ENCODE results near the gene BTG4. TPM values are rescaled to one million over a fixed set of nuclear protein-coding genes. Genes with fewer than 3 reads are reported as not detected.

BTG4 gene
- total RNA-seq, 2 donors from 2014 or later = not detected

DNA sequence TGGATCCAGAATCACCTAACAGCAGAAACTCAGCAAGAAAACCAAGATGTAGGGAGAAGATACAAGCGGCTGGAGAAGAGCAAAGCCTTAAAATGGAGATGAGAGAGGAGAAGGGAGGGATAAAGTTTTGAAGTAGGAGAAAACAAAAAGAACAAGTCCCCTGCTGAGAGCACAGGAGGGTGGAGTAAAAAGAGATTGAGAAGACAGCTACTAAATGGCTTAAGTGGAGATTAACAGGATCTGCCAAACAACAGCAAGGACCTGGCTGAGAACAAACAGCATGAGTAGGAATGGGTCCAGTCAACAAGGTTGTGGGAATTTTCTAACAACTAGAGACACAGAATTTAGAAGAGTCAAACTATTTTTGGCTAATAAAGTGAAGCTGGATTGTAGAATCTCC is 18.1 kb downstream of the BTG4 start:
- H3K36me3 Mint-ChIP-seq (ENCODE audit: low read depth) = no peaks in the 10 kb centered on the region
- no peaks in the 10 kb centered on the region for H3K9me3 Mint-ChIP-seq
- no peak overlapping the region for H3K27ac Mint-ChIP-seq
- H3K4me3 Mint-ChIP-seq = no peak overlapping the region
- no peaks in the 10 kb centered on the region for H3K4me1 Mint-ChIP-seq
- no peak for ATAC-seq (replicated peaks)
- peaks cover 32% of the 10 kb centered on the region for H3K27me3 Mint-ChIP-seq

DNA sequence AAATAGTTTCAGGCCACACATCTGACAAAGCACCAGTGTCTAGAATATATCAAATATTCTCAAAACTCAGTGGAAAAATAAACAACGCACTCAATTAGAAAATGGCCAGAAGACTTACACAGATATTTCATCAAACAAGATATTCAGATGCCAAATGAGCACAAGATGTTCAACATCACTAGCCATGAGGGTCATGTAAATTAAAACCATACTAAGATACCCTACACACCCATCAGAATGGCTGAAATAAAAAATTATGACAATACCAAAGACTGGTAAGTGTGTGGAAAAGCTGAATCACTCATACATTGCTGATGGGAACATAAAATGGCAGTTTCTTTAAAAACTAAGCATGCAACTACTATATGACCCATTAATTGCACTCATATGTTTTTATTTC is 21.7 kb downstream of the BTG4 start:
- Mint-ChIP-seq H3K9me3 (peaks cover 11% of the 10 kb centered on the region), H3K4me3 (no peak overlapping the region), H3K27ac (no peak overlapping the region), H3K4me1 (no peaks in the 10 kb centered on the region), H3K36me3 (ENCODE audit: low read depth) (no peaks in the 10 kb centered on the region), H3K27me3 (peaks cover 32% of the 10 kb centered on the region)
- ATAC-seq (replicated peaks) = no peak

DNA sequence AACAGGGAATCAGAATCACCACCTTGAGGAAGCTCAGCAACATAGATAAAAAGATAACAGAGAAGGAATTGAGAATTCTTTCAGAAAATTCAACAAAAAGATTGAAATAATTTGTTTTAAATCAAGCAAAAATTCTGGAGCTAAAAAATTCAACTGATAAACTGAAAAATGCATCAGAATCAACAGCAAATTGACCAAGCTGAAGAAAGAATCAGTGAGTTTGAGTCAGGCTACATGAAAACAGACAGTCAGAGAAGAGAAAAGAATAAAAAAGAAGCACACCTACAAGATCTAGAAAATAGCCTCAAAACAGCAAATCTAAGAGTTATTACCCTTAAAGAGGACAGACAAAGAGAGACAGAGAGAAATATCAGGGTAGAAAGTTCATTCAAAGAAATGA is 28.8 kb downstream of the BTG4 start:
- Mint-ChIP-seq H3K27me3 (peaks cover 47% of the 10 kb centered on the region), H3K4me1 (no peaks in the 10 kb centered on the region), H3K36me3 (ENCODE audit: low read depth) (no peaks in the 10 kb centered on the region), H3K27ac (no peak overlapping the region), H3K4me3 (no peak overlapping the region), H3K9me3 (peaks cover 34% of the 10 kb centered on the region)
- ATAC-seq (replicated peaks) = no peak

DNA sequence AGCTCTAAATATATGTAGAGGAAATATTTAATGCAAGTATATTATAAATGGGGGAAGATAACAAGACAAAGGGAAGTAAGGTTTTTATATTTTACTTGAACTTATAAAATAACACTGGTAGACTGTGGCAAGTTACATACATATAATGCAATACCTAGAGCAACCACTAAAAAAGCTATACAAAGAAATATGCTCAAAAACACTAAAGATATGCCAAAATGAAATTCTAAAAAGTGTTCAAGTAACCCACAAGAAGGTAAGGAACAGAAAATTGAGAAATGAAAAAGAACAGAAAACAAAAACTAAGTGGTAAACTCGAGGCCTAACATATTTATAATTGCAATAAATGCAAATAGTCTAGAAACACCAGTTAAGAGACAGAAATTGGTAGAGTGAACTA is 32.5 kb downstream of the BTG4 start:
- Mint-ChIP-seq H3K27me3 (peaks cover 49% of the 10 kb centered on the region), H3K4me1 (no peaks in the 10 kb centered on the region), H3K4me3 (no peak overlapping the region), H3K27ac (no peak overlapping the region), H3K9me3 (peaks cover 21% of the 10 kb centered on the region), H3K36me3 (ENCODE audit: low read depth) (no peaks in the 10 kb centered on the region)
- ATAC-seq (replicated peaks) = no peak

DNA sequence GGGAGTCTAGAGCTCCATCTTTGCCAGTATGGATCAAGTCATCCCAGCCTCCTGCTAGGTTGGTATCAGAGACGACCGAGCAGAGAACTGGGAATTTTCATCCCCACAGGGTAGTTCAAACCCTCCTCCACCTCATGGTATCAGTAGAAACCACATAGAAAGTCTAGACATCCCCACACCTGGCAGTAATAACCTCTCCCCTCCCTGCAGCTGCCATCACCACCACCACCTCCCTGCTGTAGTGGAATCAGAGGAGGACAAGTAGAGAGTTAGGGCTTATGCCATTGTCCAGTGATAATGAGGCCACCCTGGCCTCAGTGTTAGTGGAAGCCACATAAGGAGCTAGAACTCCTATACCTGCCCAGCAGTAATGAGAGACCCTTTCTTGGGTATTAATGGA is 34.3 kb downstream of the BTG4 start:
- no peak overlapping the region for H3K27ac Mint-ChIP-seq
- no peaks in the 10 kb centered on the region for H3K4me1 Mint-ChIP-seq
- H3K4me3 Mint-ChIP-seq = no peak overlapping the region
- H3K36me3 Mint-ChIP-seq (ENCODE audit: low read depth) = no peaks in the 10 kb centered on the region
- ATAC-seq (replicated peaks) = no peak
- H3K9me3 Mint-ChIP-seq = peaks cover 7% of the 10 kb centered on the region
- H3K27me3 Mint-ChIP-seq = peaks cover 43% of the 10 kb centered on the region

DNA sequence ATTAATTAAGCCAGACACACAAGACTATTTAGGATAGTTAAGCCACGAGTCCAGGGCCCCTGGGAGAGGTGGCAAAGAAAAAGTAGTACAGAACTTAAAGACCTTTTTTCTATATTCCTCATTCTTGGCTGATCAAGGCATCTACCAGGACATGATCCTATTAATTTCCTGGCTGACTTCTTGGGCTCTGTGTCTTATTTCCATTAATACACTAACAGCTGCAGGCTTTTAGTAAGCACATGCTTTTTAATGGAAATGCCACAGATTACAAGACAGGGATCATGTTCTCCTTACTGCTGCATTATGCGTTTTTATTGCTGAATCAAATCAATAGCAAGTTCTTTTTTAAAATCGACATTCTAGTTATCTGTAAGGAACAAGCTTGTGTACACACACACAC is 35.2 kb downstream of the BTG4 start:
- Mint-ChIP-seq H3K9me3 (no peaks in the 10 kb centered on the region), H3K4me1 (no peaks in the 10 kb centered on the region), H3K27ac (no peak overlapping the region), H3K4me3 (no peak overlapping the region), H3K27me3 (peaks cover 43% of the 10 kb centered on the region), H3K36me3 (ENCODE audit: low read depth) (no peaks in the 10 kb centered on the region)
- no peak for ATAC-seq (replicated peaks)

DNA sequence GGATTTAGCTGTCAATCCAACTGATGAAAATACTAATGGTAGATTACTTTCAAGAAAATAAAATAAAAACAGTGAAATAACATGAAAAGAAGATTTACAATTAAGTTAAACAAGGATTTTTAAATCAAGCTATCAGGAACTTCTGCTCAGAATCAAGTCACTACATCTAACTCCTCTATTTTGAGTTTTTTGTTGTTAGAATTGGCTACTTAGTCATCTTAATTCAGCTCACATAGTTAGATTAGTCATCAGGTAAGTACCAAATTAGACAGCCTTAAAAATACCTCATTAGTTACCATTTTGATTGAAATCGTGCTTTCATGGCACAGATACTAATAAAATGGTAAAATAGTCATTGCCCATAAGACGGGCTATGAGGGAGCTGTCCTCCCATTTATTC is 35.8 kb downstream of the BTG4 start:
- Mint-ChIP-seq H3K4me3 (no peak overlapping the region), H3K27ac (no peak overlapping the region)

DNA sequence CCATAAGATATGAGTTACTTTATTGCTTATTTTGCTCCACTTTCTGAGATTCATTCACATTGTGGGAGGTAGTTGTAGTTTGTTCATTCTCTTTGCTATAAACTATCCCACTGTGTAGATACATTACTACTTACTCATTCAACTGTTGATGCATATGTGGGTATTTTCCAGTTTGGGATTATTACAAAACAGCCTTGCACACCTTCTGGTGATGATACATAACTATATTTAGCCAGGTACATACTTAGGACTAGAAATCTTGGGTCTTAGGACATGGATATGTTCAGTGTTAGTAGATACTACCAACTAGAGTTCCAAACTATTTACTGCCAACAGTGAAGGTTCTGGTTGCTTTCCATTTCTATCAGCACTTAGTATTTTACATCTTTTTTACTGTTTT is 37.8 kb downstream of the BTG4 start:
- H3K4me1 Mint-ChIP-seq = no peaks in the 10 kb centered on the region
- peaks cover 37% of the 10 kb centered on the region for H3K27me3 Mint-ChIP-seq
- no peaks in the 10 kb centered on the region for H3K36me3 Mint-ChIP-seq (ENCODE audit: low read depth)
- H3K27ac Mint-ChIP-seq = no peak overlapping the region
- no peak overlapping the region for H3K4me3 Mint-ChIP-seq
- H3K9me3 Mint-ChIP-seq = no peaks in the 10 kb centered on the region
- no peak for ATAC-seq (replicated peaks)

More for the DNA sequence above, 35.8 kb downstream of the BTG4 start:
- no peaks in the 10 kb centered on the region for H3K36me3 Mint-ChIP-seq (ENCODE audit: low read depth)
- no peaks in the 10 kb centered on the region for H3K4me1 Mint-ChIP-seq
- no peaks in the 10 kb centered on the region for H3K9me3 Mint-ChIP-seq
- H3K27me3 Mint-ChIP-seq = peaks cover 43% of the 10 kb centered on the region
- ATAC-seq (replicated peaks) = no peak

DNA sequence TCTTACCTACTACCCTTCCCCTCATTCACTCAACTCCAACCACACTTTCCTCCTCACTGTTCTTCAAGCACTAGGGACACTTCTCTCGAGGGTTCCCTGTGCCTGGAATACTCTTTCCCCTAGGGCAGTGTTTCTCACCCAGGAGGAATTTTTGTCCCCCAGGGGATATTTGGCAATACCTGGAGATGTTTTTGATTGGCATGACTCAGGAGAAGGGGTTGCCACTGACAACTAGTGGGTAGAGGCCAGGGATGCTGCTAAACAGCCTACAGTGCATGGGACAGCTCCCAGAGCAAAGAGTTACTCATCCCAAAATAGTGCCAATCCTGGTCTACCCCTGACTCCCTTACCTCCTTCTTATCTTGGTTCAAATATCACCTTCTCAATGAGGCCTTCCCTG is 40.0 kb downstream of the BTG4 start:
- no peak for ATAC-seq (replicated peaks)
- no peaks in the 10 kb centered on the region for H3K4me1 Mint-ChIP-seq
- H3K9me3 Mint-ChIP-seq = no peaks in the 10 kb centered on the region
- H3K4me3 Mint-ChIP-seq = no peak overlapping the region
- peaks cover 18% of the 10 kb centered on the region for H3K27me3 Mint-ChIP-seq
- no peaks in the 10 kb centered on the region for H3K36me3 Mint-ChIP-seq (ENCODE audit: low read depth)
- H3K27ac Mint-ChIP-seq = no peak overlapping the region

DNA sequence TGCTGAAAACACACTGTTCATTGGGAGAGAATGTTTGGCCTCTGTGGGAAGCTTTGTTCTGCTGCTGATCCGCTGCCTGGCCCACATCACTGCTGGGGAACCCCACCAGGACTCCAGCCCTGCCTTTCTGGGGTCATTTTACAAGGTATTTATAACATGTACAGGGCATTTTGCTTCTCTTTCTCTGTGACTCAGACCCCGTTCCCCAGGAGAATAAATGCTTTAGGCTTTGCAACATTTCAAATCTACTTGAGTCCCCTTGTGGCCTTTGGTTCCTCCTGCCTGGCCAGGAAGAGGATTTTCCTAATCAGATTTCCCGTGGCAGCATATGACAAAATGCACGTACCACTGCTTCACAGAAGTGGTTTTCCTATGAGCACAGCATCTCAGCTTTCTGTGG is 43.0 kb downstream of the BTG4 start:
- Mint-ChIP-seq H3K27me3 (peaks cover 12% of the 10 kb centered on the region), H3K36me3 (ENCODE audit: low read depth) (no peaks in the 10 kb centered on the region), H3K4me1 (no peaks in the 10 kb centered on the region), H3K27ac (no peak overlapping the region), H3K4me3 (no peak overlapping the region), H3K9me3 (no peaks in the 10 kb centered on the region)
- no peak for ATAC-seq (replicated peaks)

DNA sequence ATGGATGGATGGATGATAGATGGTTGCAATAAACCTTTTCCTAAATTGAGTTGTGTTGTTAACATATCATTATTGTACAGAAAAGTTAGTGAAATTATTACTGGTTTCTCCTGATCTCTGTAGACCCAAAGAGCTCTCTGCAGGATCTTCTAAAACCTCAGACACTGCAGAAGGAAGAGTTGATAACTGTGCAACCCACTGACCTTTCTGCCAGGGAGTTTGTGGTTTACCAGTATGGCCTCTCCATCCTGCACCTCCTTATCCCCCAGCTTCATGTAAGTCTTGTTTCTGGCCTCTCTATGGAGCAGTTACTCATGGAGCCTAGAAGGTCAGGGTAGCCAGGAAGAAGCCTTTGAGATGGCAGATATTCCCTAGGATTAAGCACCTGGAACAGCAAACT is 45.6 kb downstream of the BTG4 start:
- H3K36me3 Mint-ChIP-seq (ENCODE audit: low read depth) = no peaks in the 10 kb centered on the region
- no peak overlapping the region for H3K4me3 Mint-ChIP-seq
- no peaks in the 10 kb centered on the region for H3K9me3 Mint-ChIP-seq
- no peak overlapping the region for H3K27ac Mint-ChIP-seq
- ATAC-seq (replicated peaks) = no peak
- peaks cover 14% of the 10 kb centered on the region for H3K27me3 Mint-ChIP-seq
- H3K4me1 Mint-ChIP-seq = no peaks in the 10 kb centered on the region

DNA sequence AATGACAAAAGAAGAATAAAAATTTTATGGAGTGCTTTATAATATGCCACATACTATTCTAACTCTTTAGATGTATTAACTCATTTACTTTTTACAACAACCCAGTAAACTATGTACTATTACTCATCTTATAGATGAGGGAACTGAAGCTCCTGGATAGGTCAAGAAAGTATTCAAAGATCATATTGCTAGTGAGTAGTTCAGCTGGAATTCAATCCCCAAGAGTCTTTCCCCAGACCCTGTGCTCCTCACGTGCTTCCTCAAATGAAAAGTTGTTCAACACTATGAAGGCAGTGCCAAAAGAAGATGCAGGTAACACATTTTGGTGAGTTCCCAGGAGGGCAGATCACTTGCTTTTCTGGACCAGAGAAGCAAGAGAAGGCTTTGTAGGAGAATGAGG is 46.8 kb downstream of the BTG4 start:
- Mint-ChIP-seq H3K9me3 (no peaks in the 10 kb centered on the region), H3K36me3 (ENCODE audit: low read depth) (no peaks in the 10 kb centered on the region), H3K27me3 (peaks cover 19% of the 10 kb centered on the region), H3K4me1 (no peaks in the 10 kb centered on the region), H3K27ac (no peak overlapping the region), H3K4me3 (no peak overlapping the region)
- ATAC-seq (replicated peaks) = no peak

DNA sequence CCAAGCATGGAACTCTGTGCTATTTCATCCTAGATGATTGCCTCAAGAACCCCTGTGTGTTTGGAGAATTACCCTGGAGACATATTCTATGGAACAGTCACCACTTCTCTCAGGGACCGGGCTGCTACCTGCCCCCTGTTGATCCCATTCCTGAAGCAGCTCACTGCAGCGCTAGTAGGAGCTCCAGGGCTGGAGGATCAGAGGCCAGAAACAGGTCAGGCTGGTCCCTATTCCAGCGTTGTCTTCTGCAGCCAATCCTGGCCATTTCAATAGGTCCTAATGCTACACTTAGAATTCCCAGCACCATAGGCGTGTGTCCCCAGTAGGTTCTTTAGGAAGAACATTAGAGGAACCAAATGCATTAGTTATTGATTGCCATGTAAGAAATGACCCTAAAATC is 48.9 kb downstream of the BTG4 start:
- H3K4me3 Mint-ChIP-seq = no peak overlapping the region
- H3K4me1 Mint-ChIP-seq = no peaks in the 10 kb centered on the region
- ATAC-seq (replicated peaks) = no peak
- no peaks in the 10 kb centered on the region for H3K9me3 Mint-ChIP-seq
- H3K27me3 Mint-ChIP-seq = peaks cover 30% of the 10 kb centered on the region
- no peak overlapping the region for H3K27ac Mint-ChIP-seq
- H3K36me3 Mint-ChIP-seq (ENCODE audit: low read depth) = no peaks in the 10 kb centered on the region

DNA sequence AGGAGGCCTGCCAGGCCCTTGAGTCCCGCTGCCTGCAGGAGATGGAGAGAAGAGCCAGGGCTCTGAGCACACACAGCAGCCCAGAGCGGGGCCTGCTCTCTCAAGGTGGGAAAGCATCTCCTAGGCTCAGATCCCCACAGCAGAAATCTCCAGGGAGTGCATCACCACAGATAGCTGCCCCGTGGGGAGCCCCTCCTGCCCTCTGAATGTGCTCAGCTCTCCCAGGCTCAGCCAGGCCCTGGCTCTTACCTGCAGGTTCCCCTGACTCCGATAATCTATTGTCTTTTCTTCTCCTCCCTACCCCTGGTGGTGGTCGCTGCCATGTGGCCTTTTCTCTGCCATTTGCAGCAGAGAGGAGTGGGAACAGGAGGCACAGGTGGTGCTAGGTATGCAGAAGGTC is 49.9 kb downstream of the BTG4 start:
- H3K4me3 Mint-ChIP-seq = no peak overlapping the region
- H3K27ac Mint-ChIP-seq = no peak overlapping the region
- H3K4me1 Mint-ChIP-seq = no peaks in the 10 kb centered on the region
- peaks cover 32% of the 10 kb centered on the region for H3K27me3 Mint-ChIP-seq
- no peak for ATAC-seq (replicated peaks)
- H3K9me3 Mint-ChIP-seq = no peaks in the 10 kb centered on the region
- no peaks in the 10 kb centered on the region for H3K36me3 Mint-ChIP-seq (ENCODE audit: low read depth)

DNA sequence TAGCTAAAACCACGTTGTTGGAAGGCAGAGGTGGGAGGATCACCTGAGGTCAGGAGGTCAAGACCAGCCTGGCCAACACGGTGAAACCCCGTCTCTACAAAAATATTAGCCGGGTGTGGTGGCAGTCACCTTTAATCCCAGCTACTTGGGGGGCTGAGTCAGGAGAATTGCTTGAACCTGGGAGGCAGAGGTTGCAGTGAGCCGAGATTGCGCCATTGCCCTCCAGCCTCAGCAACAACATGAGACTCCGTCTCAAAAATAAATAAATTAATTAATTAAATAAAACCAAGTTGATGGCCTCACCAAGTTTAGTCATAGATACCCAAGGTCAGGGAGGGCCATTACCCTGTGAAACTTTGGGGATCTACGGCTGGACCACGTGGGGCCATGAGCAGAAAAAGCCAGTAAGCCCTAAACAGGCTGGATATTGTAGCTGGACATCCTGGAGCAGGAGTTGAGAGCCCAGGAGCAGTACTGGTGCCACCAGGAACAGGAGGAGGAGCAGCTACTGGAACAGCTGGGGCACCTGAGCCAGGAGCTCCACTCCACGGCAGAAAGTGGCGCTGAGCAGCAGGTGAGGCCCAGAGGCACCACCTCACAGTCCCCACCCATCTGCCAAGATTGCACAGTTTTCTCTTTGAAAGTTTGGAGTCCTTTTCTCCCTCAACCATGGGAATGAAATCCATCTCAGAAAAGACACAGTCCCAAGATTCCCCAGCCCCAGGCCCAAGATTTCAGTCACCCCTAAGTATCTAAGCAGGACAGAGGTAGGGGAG is 50.5 kb downstream of the BTG4 start:
- H3K27ac Mint-ChIP-seq = no peak overlapping the region
- no peaks in the 10 kb centered on the region for H3K9me3 Mint-ChIP-seq
- H3K4me1 Mint-ChIP-seq = no peaks in the 10 kb centered on the region
- H3K4me3 Mint-ChIP-seq = no peak overlapping the region
- H3K27me3 Mint-ChIP-seq = peaks cover 34% of the 10 kb centered on the region
- H3K36me3 Mint-ChIP-seq (ENCODE audit: low read depth) = no peaks in the 10 kb centered on the region
- ATAC-seq (replicated peaks) = no peak

DNA sequence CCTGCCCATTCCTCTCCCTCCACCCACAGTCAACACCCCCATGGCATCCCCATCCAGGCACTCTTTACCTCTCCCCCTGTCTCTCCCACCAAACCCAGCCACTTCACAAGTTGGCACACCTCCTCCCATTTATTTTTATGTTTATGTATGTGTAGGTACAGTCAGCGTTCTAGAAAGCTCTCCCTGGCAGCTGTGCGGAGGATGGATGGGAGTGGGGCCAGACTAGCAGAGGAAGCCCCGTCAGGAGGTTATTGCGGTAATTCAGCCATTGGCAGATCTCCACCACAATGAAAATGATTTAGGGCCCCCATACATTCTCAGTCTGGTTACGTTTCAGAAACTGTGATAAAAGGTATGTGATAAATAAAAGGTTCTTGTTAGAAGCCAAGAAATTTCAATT is 51.3 kb downstream of the BTG4 start:
- H3K27me3 Mint-ChIP-seq = peaks cover 34% of the 10 kb centered on the region
- no peaks in the 10 kb centered on the region for H3K9me3 Mint-ChIP-seq
- no peak for ATAC-seq (replicated peaks)
- no peak overlapping the region for H3K27ac Mint-ChIP-seq
- H3K4me1 Mint-ChIP-seq = no peaks in the 10 kb centered on the region
- H3K4me3 Mint-ChIP-seq = no peak overlapping the region
- no peaks in the 10 kb centered on the region for H3K36me3 Mint-ChIP-seq (ENCODE audit: low read depth)

All from activated T-helper 17 cell treated with anti-CD3 and anti-CD28 coated beads, Interleukin-2, amount 50 U/mL, for 72 hours (primary cell).